Upper lobe of left lung (tissue), 6 donors: ENCODE results near the gene TIMM21. TPM values are rescaled to one million over a fixed set of nuclear protein-coding genes. Genes with fewer than 3 reads are reported as not detected.

Source experiments
- ATAC-seq, 2 donors: fragments of 200-7000 bp; cut with Tn5 transposase; one replicate each; pipeline ENCODE4 v1.9.1; 2022; ENCODE audit warnings: mild to moderate bottlenecking in 2 of 2, moderate library complexity in 2 of 2; ENCODE audit not compliant: low FRiP score in 2 of 2
- DNase-seq, 2 donors: peaks; one replicate each; pipeline ENCODE4 v3.0.0-alpha.2; 2019 to 2020
- H3K27ac ChIP-seq, 4 donors: fragments of 200-600 bp; sonication (generic); one replicate each; pipeline ENCODE4 v1.5.1; 2016 to 2019
- H3K27me3 ChIP-seq, 4 donors: fragments of 200-600 bp; sonication (generic); one replicate each; pipeline ENCODE4 v1.5.1; 2017 to 2019
- H3K36me3 ChIP-seq, 4 donors: fragments of 200-600 bp; sonication (generic); one replicate each; pipeline ENCODE4 v1.5.1; 2016 to 2019
- H3K4me1 ChIP-seq, 4 donors: fragments of 200-600 bp; sonication (generic); one replicate each; pipeline ENCODE4 v1.5.1; 2018 to 2019
- H3K4me3 ChIP-seq, 4 donors: fragments of 200-600 bp; sonication (generic); one replicate each; pipeline ENCODE4 v1.5.1; 2017 to 2019; ENCODE audit warnings: mild to moderate bottlenecking in 2 of 4, moderate library complexity in 1 of 4
- H3K9me3 ChIP-seq, 4 donors: fragments of 200-600 bp; sonication (generic); one replicate each; pipeline ENCODE4 v1.5.1; 2018 to 2019
- CTCF ChIP-seq, 6 experiments: fragments of 450-650 bp in 4 of 6; fragments of 200-600 bp in 2 of 6; sonication (generic) in 2 of 6; IDR thresholded peaks; one replicate each; pipeline ENCODE4 v1.5.1; 2016 to 2019; ENCODE audit warnings: antibody characterized with exemption in 6 of 6
- EP300 ChIP-seq, 4 donors: sonication (generic); formaldehyde crosslinking; IDR thresholded peaks; one replicate each; pipeline ENCODE4 v1.5.1; 2017; ENCODE audit warnings: antibody characterized with exemption in 4 of 4, control low read depth in 2 of 4
- POLR2A ChIP-seq, 4 donors: fragments of 450-650 bp; IDR thresholded peaks; one replicate each; pipeline ENCODE4 v1.5.1; 2016 to 2017; ENCODE audit warnings: antibody characterized with exemption in 4 of 4, mild to moderate bottlenecking in 2 of 4
- POLR2AphosphoS5 ChIP-seq, 2 donors: sonication (generic); formaldehyde crosslinking; IDR thresholded peaks; one replicate each; pipeline ENCODE4 v1.5.1; 2017; ENCODE audit warnings: antibody characterized with exemption in 2 of 2
- WGBS, 2 donors: methylation state at CpG; one replicate each; pipeline ENCODE4 v1.1.5; 2017 to 2018; 5-methylcytosine and 5-hydroxymethylcytosine counted together
- total RNA-seq, 6 donors: library from RNA; depleted of rRNA in 4 of 6; stranded (reverse); fragments of >200 nt in 4 of 6; gene quantifications; one replicate each; pipeline versions ENCODE4 v1.1.0 to v1.2.1, GENCODE V29; 2016 to 2021
- donor health status: DM: no; HTN: no; CAD: no; lungs with moderate emphysema.
- donor health status: DM: no; HTN: yes; CAD: no; lungs with severe emphysema.

The TIMM21 gene
- total RNA-seq, 6 donors from 2014 or later, result 13.0 to 48.2 (median 23.3) TPM

DNA sequence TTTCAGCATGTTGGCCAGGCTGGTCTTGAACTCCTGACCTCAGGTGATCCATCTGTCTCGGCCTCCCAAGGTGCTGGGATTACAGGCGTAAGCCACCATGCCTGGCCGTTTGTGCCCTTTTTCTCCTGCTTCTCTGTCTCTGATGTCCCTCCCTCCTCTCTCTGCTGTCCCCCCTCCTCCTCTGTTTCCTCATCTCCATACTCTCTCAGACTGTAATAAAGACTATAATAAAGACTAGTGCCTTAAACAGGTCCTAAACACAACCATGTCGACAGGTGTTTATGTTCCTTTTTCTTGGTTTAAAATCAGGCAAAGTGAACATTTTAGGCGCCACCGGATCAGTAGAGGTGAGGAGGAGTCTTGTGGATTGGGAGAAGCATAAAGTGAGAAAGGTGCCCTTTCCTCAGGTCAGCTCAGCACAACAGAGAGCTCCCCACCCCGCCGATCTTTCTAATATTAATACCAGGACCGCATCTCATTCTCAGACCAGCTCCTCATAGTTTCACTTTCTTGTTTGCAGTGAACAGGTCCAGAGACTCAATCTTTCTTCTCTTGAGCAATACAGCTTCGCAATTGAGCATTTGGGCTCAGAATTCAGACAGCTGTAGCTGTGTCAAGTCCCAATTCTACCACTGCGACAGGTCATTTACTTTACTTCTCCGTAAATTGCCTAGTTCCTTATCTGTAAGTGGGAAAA lies 23.7 kb downstream of the TIMM21 start:
- no peaks in the 10 kb centered on the region for H3K9me3 ChIP-seq
- H3K4me3 ChIP-seq, result peak overlapping the region in 3 of 4 donors; percentile 23 to 44 (median 37)
- ATAC-seq (peak in 1 of 2 donors; percentile 70), DNase-seq (no peak)
- H3K27me3 ChIP-seq, result no peaks in the 10 kb centered on the region
- peak overlapping the region in 3 of 4 donors; percentile 21 to 59 (median 42) for H3K27ac ChIP-seq
- TF ChIP-seq CTCF (IDR thresholded peaks at IDR 0.05) (no peak), POLR2AphosphoS5 (IDR thresholded peaks at IDR 0.05) (no peak), POLR2A (IDR thresholded peaks at IDR 0.05) (no peak), EP300 (IDR thresholded peaks at IDR 0.05) (no peak)
- 51 to 58% methylated on average over 11 to 12 of the region's 12 CpGs for WGBS, 2 donors
- H3K36me3 ChIP-seq, result no peaks in the 10 kb centered on the region
- H3K4me1 ChIP-seq, result no peaks in the 10 kb centered on the region

GRCh38 chr18:74172697-74173433 lies 24.5 kb downstream of the TIMM21 start:
- Histone ChIP-seq H3K27me3 (no peaks in the 10 kb centered on the region), H3K4me1 (no peaks in the 10 kb centered on the region), H3K27ac (peak overlapping the region in 2 of 4 donors; percentile 42 to 59), H3K9me3 (no peaks in the 10 kb centered on the region), H3K36me3 (no peaks in the 10 kb centered on the region), H3K4me3 (peak overlapping the region in 3 of 4 donors; percentile 23 to 44 (median 37))
- TF ChIP-seq EP300 (IDR thresholded peaks at IDR 0.05), result no peak
- ATAC-seq (peak in 1 of 2 donors; percentile 15), DNase-seq (peak in 1 of 2 donors; percentile 65)
- WGBS, 2 donors, result 77 to 90% methylated on average over 27 of the region's 27 CpGs

GRCh38 chr18:74173434-74173750 lies 25.1 kb downstream of the TIMM21 start:
- TF ChIP-seq CTCF (IDR thresholded peaks at IDR 0.05) (no peak), POLR2A (IDR thresholded peaks at IDR 0.05) (no peak), EP300 (IDR thresholded peaks at IDR 0.05) (no peak), POLR2AphosphoS5 (IDR thresholded peaks at IDR 0.05) (no peak)
- Histone ChIP-seq H3K27ac (no peak overlapping the region), H3K4me1 (no peaks in the 10 kb centered on the region), H3K36me3 (no peaks in the 10 kb centered on the region), H3K4me3 (no peak overlapping the region), H3K27me3 (no peaks in the 10 kb centered on the region), H3K9me3 (no peaks in the 10 kb centered on the region)
- ATAC-seq (no peak), DNase-seq (peak in 1 of 2 donors; percentile 47)
- WGBS, 2 donors, result 87 to 95% methylated on average over 8 to 11 of the region's 11 CpGs

GRCh38 chr18:74175658-74176057 lies 27.3 kb downstream of the TIMM21 start:
- ATAC-seq (no peak), DNase-seq (no peak)
- Histone ChIP-seq H3K27me3 (no peaks in the 10 kb centered on the region), H3K4me3 (no peak overlapping the region), H3K36me3 (no peaks in the 10 kb centered on the region), H3K27ac (no peak overlapping the region), H3K4me1 (no peaks in the 10 kb centered on the region), H3K9me3 (no peaks in the 10 kb centered on the region)
- 55 to 72% methylated on average over 6 of the region's 6 CpGs for WGBS, 2 donors
- no peak for TF ChIP-seq EP300 (IDR thresholded peaks at IDR 0.05)
- no peak for TF ChIP-seq POLR2AphosphoS5 (IDR thresholded peaks at IDR 0.05)
- TF ChIP-seq CTCF (IDR thresholded peaks at IDR 0.05), result no peak
- no peak for TF ChIP-seq POLR2A (IDR thresholded peaks at IDR 0.05)

- no peak overlapping the region for H3K27ac ChIP-seq
- H3K9me3 ChIP-seq, result no peaks in the 10 kb centered on the region
- DNase-seq (no peak), ATAC-seq (no peak)
- H3K4me1 ChIP-seq, result no peaks in the 10 kb centered on the region
- no peak for TF ChIP-seq POLR2AphosphoS5 (IDR thresholded peaks at IDR 0.05)
- TF ChIP-seq POLR2A (IDR thresholded peaks at IDR 0.05), result no peak
- no peak for TF ChIP-seq EP300 (IDR thresholded peaks at IDR 0.05)
- no peak for TF ChIP-seq CTCF (IDR thresholded peaks at IDR 0.05)
- no peaks in the 10 kb centered on the region for H3K36me3 ChIP-seq
- no peaks in the 10 kb centered on the region for H3K27me3 ChIP-seq
- WGBS, 2 donors, result 50 to 75% methylated on average over 1 of the region's 1 CpG
- H3K4me3 ChIP-seq, result no peak overlapping the region
These were observed 30.6 kb downstream of the TIMM21 start for GRCh38 chr18:74178884-74179283.
